Renal cortex interstitium (tissue), 11 donors: ENCODE data around the gene INF2. TPM values are rescaled to one million over a fixed set of nuclear protein-coding genes. Genes with fewer than 3 reads are reported as not detected.
A peak's percentile ranks its signal among the peaks of the same experiment; 100 is the strongest.

ENCODE experiments used
- DNase-seq, 11 donors: peaks; one replicate each; pipeline ENCODE4 v3.0.0-alpha.2; 2013; ENCODE audit warnings: low read depth in 9 of 11, low spot score in 4 of 11; ENCODE audit errors: extremely low read depth in 1 of 11
- polyA plus RNA-seq, 3 donors: library from polyadenylated mRNA; unstranded; fragments of 120-200 nt; gene quantifications; one replicate each; pipeline ENCODE4 v1.2.1, GENCODE V29; 2013; ENCODE audit not compliant: insufficient read length in 3 of 3

The INF2 gene
- polyA plus RNA-seq, 3 donors = 36.1 to 75.3 (median 56.2) TPM

DNA sequence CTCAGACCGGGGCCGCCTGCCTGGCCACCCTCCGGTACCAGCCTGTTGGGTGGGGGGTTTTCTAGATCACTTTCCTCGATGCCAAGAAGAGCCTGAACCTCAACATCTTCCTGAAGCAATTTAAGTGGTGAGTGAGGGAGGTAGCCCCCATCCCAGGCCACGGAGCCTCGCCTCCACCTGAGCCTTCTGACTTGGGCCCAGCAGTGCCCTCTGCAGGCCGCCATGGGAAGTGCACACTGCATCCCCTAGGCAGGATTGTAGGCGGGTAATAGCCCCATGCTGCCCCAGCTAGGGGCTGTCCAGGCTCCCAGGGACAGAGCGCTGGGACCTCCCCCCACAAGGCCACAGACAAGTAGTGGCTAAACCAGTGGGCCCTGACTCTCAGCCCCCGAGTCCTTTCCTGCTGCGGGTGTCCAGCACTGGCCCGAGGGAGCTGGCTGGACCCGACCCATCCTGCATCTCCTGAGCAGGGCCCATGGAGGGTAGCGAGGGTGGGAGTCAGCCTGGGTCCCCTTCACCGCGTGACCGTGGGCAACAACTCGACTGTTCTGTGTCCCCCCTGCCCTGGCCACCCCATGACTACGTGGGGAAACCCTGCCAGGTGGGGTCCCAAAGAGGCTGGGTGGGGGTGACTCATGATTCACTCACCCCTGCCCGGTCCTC lies 19.3 kb downstream of the INF2 start:
- DNase-seq = no peak

DNA sequence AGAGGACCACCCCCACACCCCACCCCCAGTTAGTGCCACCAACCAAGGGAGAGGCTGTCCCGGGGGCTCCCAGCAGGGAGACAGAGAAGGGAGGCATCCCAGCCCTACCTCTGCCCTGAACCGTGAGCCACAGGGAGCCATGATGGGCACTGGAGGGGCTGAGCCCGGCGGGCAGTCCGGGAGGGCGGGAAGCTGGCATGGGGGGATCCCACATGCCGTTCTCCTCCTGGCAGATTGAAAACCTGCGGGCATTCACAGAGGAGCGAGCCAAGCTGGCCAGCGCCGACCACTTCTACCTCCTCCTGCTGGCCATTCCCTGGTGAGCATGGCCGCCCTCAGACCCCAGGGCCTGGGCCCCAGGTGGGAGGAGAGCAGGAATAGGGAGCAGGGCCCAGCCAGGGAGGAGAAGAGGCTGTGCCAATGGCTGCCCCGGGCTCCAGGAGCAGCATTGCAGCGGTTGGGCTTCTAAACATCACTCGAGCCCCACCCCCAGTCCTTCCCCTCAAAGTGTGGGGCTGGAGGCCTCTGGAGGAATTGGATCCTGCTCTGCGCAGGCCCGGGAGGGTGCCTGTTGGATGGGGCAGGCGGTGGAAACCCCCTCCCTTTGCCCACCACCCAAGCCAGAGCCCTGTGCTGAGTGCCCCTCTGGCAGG lies 20.1 kb downstream of the INF2 start:
- DNase-seq = no peak

DNA sequence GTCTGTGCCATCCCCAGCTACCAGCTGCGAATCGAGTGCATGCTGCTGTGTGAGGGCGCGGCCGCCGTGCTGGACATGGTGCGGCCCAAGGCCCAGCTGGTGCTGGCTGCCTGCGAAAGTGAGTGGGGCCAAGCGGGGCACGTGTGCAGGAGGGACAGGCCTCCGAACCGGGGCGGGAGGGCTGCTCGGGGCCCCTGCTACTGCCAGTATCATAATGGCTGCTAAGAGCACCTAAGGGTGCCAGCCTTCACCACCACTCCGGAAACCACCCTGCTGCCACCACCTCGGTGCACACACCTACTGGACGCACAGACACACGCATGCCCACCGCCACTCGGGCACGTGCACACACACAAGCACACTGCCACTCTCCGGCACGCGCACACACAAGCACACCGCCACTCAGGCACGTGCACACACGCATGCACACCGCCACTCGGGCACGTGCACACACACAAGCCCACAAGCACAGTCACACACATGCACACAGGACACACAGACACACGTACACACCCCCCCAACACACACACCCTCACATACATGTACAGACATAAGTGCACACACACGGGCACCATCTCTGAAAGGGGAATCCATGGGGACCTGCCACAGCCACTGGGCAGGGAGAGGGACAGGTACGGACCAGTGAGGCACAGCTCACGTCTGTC lies 20.8 kb downstream of the INF2 start:
- DNase-seq = no peak

DNA sequence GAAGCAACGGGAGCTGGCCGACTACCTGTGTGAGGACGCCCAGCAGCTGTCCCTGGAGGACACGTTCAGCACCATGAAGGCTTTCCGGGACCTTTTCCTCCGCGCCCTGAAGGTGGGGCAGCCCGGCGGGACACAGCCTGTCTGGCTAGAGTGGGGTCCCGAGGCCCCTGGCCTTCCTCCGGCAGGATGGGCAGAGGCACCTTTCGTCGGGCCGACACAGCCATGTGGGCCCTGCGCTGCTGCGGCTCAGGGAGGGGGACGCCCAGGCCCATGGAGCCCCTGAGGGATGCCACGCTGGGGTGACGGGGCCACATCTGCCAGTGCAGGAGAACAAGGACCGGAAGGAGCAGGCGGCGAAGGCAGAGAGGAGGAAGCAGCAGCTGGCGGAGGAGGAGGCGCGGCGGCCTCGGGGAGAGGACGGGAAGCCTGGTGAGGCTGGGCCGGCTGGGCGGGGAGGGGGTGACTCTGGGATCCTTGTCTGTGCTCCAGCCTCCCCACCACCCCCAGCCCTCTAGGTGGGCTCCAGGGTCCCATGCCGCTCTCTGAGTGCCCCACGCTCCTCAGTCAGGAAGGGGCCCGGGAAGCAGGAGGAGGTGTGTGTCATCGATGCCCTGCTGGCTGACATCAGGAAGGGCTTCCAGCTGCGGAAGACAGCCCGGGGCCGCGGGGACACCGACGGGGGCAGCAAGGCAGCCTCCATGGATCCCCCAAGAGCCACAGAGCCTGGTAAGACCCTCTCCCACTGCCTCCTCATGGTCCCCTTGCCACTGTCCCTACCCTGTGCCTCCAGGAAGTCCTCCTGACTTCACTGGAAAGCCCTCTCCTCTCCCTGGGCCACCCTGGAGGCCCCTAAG lies 23.7 kb downstream of the INF2 start:
- no peak for DNase-seq

DNA sequence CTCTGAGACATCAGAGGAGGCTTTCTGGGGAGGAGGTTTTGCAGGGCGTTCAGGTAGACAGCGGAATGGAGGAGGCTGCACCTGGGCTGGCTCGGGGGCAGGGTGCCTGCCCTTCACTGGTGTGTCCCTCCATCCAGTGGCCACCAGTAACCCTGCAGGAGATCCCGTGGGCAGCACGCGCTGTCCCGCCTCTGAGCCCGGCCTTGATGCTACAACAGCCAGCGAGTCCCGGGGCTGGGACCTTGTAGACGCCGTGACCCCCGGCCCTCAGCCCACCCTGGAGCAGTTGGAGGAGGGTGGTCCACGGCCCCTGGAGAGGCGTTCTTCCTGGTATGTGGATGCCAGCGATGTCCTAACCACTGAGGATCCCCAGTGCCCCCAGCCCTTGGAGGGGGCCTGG lies 24.6 kb downstream of the INF2 start:
- DNase-seq = no peak

DNA sequence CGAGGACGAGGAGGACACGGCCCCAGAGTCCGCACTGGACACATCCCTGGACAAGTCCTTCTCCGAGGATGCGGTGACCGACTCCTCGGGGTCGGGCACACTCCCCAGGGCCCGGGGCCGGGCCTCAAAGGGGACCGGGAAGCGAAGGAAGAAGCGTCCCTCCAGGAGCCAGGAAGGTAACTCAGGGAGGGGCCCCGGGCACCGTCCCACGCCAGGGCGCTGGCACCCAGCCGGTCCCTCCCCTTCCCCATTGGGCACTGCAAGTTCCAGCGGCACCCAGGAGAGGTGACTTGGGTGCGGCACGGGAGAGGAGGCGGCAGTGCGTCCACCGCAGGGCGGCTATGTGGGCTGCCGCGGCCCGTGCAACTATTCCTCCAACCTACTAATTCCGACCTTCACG lies 25.3 kb downstream of the INF2 start:
- no peak for DNase-seq

DNA sequence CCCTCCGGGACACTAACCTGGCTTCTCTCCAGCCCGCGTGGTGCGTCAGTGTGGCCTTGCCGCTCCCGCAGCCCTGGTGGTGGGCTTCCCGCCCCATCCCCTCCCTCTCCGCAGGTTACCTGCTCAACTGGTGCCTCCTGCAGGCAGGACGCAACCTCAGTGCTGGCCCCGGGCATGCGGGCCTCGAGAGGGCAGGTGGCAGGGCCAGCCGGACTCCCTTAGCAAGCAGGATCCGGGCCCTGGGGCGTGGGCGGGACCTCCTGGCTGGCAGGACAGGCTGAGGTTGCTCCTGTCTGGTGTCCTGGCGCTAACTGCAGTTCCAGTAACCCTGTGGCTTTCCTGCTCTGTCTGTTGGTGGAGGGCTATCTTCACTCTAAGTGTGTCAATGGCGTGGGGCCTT lies 26.0 kb downstream of the INF2 start:
- no peak for DNase-seq

DNA sequence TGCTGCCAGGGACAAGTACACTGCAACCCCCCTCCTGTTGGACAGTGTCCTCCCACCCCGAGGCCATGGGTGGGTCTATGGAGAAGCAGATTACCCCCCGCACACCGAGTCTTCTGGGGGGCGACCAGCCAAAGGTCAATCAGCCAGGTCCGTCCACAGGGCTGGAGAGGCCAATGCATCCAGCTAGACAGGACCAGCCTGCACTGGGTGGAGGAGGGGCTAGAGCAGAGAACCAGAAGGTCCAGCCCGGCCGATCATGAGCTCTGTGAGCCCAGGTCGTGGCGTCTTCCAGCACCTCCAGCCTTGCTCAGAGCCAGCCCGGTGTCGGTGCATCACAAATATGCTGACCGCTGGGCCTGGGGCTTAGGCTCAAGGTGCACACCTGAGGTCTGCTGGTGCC lies 26.5 kb downstream of the INF2 start:
- no peak for DNase-seq

DNA sequence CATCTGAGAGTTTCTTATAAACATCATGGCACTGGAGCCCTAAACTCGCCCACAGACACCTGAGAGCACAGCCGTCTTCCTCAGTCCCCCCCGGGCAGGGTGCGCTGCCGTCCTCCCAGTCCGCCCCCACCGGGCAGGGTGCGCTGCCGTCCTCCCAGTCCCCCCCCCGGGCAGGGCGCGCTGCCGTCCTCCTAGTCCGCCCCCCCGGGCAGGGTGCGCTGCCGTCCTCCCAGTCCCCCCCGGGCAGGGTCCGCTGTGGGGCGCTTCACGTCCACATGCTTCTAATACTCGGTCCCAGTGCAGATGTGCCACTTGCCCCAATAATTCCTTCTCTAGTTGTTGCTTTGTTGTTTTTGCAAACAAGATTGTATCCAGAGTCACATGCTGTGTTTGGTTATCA lies 27.7 kb downstream of the INF2 start:
- no peak for DNase-seq

DNA sequence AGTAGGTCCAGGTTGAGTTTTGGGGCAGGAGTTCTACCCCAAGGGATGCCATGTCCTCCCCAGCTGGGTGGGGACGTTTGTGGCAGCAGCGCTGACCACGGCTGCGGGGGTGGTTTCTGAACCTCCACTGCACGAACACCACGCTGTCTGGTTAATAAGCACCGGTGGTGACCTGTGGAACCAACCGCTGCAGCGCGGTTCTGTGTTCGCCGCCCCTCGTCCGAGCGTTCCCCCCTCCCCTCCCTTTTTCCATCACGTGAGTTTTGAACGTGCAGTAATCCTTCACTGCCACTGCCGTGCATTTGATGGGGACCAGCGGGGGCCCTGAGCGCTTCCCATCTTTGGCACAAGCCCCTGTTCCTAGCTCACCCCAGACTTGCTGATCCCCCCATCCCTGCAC lies 28.2 kb downstream of the INF2 start:
- DNase-seq = no peak

DNA sequence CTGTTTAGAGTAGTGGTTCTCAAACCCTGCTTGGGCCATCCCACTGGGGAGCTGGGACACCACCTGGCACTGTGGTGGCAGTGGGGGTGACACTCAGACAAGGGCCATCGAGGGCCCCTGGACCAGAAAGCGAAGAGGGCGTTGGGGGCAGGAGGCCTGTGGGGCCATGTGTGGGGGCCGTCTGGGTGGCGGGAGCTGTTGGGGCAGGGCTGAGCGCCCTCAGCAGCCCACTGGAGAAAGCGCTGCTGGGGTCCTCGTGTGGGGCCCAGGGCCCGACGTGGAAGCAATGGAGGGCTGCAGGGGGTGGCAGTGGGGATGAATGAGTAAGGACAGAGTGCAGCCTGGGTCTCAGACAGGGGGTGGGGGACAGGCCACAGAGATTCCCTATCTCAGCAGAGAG lies 28.7 kb downstream of the INF2 start:
- no peak for DNase-seq

DNA sequence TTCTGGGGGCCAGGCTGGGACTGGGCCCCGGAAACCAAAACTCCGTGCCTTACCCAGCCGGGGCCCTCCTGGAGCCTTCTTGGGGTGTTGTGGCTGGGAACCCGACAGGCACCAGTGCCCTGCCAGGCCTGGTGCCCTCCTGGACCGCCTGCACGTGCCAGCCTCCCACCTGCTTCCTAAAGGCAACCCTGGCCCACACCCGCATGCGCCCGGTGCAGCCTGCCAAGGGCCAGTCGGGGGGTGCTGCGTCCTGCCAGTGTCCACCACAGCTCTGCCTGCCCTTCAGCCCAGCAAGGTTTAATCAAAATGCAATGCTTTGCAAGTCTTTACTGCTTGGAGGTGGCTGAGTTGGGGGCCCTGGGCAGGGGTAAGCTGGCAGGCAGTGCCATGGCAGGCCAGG lies 29.5 kb downstream of the INF2 start:
- no peak for DNase-seq

DNA sequence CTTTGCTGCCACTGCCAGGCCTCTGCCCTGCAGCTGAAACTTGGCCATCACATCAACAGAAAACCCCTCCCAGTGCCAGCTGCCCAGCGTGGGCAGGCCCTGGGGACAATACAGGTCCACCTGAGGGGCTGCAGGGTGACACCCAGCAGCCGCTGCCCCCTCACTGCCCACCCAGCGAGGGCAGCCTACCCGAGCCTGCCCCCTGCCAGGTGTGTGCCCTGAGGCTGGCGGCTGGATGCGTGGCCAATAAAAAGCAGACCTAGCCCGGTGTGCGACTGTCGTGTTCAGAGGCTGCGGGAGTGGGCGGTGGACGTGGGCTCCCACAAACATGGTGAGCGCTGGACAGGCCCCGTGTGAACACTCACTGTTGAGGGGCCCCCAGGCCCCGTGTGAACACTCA lies 29.9 kb downstream of the INF2 start:
- no peak for DNase-seq

DNA sequence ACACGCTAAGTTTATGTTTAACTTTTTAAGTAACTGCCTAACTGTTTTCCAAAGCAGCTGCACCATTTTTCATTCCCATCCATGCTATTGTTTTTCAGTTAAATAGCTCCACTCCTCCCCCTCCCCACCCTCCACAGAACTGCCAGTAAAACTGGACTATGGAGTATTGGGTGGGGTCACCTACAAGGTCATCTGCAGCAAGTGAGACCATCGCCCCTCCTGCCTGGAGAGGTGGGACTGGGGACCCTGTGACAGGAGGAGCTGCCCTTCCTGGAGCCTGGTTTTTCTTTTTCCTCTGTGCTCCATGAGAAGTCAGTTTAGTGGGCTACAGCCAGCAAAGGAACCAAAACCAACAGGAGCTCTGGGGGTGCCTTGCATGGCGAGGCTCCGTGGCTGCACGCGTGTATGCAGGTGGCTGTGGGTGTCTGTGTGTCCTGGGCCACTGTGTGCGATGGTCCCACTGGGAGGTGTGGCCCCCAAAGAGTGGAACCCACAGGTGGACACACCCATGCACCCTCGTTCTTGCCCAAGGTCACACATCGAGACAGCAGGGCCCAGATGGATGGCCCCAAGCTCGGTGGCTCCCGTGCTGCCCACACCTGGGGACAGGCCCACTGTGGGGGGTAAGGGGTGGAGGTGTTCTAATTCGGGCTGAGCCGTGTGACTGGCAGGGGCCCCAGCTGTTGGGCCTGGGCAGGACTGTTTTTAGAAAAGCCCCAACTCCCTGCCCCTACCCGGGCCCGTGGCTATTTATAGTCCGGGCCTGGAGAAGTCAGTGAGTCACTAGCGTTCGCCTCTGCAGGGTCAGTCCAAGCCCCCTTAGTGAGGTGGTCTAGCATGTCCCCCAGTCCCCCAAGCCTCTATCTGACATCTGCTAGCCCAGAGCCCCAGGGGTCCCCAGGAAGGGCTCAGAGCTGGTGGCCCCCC lies 32.4 kb downstream of the INF2 start:
- DNase-seq = no peak

DNA sequence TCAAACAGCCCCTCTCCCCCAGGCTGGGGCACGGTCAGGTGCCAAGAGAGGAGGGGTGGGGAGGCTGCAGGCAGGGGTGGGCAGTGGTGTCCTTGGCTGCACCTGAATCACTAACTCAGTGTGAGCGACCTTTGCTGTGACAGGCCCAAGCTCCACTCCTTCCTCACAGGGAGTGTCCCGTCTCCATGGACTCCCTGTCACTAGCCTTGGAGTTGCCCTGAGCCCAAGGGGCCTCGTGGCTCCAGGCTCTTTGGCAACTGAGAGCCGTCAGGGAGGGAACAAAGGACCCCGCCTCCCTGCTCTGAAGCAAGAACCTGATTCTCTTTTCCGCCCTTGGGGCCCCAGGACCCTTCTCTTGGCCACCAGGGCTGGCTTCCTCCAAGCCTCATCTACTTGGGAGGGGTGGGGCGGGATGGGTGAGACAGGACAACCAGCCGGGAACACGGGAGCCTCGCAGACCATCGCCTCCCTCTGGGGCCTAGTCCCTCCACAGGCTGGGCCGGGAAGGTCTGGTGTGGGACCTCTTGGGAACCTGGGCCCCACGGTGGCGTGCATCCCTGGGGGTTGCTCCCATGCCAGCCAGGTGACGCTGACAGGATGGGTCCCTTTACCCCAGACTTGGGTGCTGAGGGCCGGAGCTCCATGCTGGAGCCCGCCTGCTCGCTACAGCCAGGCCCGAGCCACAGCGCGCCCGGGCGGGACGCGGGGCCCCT lies 33.7 kb downstream of the INF2 start:
- DNase-seq = no peak

DNA sequence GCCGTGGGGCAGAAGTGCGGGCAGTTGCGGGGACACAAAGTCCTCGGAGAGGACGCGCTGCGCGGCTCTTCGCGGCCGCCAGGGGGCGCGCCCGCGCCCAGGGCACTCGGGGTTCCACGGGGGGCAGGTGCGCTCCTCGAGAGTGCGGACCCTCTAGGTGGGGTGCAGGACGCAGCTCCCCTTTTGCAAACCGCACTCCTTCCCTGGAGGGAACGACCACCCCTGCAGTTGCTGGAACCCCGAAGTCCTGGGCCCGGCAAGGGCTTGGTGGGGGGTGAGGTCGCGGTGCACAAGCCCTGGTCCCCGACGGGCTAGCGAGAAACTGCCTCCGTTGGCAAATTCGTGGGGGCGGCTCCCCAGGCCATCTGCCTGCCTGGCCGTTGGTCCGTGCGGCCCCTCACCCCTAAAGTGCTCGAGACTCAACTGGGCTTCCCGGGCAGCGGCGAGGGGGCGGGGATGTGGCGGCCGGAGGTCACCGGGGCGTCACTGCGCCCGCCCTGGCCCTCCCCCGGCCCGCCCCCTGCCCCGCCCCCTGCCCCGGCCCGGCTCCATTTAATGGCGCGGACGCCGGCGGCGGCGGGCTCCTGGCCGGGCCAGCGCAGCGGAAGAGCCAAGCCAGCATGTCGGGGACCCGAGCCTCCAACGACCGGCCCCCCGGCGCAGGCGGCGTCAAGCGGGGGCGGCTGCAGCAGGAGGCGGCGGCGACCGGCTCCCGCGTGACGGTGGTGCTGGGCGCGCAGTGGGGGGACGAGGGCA lies 34.4 kb downstream of the INF2 start, which contains the start of gene ADSS1:
TSS of gene ADSS1 (plus strand) at position 579 of the 756 bp plus-strand sequence. CDS start at position 621, 42 bp downstream.
- peak in 2 of 11 donors; percentile 17 to 53 for DNase-seq

DNA sequence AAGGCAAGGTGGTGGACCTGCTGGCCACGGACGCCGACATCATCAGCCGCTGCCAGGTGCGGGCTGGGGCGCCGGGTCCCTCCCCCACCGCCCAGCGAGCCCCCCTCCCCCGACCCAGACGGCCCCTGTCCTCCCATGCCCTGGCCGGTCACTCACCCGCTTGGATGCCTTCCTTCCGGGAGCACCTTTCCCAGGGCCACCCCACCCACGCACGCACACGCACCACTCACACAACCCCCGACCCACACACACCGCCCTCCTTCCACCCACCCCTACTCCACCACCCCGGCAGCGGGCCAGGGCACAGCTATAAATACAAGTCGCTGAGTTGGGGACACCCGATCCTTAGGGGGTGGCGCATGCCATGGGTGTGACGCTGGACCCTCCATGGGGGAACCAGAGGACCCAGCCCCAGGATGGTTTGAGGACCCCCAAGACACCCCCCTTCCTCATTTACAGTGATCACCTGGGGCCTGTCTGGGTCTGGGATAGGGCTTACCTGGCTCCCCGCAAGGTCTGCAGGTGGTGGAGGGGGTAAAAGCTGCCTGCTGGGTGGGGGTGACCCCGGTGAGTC lies 35.1 kb downstream of the INF2 start:
- DNase-seq = no peak
